GM19467 (cell line): ENCODE results near the gene CTNNA3.
"Not testable (repeated sequence)": the region's sequence is repeated elsewhere in the genome, so short reads cannot be mapped to it uniquely, and the experiment has no call there.

Experiments
- ATAC-seq: cut with Tn5 transposase; IDR thresholded peaks from one replicate; pipeline ENCODE4 v1.9.1; 2021; ENCODE audit warnings: mild to moderate bottlenecking, moderate library complexity; ENCODE audit not compliant: unreplicated experiment

The CTNNA3 gene

DNA sequence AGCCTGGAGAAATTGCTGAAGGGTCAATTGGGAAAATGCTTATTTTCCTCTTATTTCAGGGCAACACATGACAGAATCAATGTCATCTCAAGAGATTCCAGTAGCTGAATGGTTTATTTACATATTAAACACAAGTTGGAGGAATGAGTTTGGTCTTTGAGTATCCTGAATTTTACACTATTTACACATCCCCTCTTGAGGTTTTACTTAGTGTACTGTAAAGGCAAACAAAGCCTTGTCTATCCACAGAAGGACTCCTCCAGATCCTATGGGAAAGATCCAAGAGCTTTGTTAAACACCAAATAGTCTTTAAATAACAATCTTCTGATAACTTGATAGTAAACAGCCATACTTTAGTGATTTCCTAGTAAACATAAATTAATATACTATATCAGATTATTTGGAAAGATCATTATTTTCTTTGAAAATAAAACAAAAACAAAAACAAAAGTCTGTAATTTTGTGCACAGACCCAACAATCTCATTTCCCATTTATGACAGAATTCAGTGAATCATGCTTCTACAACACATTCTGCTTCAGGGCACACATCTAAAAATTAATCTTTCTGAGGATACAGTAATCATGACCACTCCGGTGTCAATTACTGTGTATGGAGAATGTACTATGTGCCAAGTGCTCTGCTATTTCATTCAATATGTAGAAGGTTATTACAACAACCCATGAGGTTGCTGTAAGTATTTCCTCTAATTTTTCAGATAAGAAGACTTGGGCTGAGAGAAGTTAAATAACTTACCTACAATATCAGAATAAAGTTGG, 1345.2 kb downstream of the CTNNA3 start:
- no peak for ATAC-seq

DNA sequence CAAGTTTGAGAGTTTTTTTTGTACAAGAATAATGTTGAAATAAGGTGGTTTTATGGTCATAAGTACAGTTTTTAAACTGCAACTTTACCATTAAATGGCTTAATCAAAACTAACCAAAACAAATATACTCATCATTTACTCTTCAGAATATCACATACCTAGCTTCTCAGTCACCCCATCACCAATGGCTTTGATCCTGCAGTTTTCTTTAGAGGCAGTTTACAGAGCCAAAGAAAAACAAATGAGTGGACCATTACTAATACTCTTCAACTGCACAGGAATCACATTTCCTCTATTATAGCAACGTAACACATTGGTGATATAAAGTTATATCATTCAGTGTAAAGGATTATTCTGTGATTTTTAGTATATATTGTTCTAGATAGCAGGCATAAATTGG, 1346.3 kb downstream of the CTNNA3 start:
- ATAC-seq = no peak

DNA sequence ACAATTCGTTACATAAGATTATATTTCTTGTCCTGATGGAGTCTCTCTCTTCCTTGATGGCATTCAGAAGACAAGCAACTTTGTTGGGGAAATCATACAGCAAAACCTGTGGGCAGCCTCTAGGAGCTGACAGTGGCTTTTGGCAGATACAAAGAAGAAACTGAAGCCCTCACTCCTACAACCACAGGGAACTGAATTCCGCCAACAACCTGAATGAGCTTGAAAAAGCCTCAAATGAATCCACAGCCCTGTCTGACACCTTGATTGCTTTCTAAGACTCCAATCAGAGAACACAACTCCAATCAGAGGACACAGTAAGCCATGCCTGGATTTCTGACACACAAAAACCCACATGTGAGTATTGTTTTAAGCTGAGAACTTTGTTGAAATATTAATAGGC, 1346.9 kb downstream of the CTNNA3 start:
- ATAC-seq = no peak

DNA sequence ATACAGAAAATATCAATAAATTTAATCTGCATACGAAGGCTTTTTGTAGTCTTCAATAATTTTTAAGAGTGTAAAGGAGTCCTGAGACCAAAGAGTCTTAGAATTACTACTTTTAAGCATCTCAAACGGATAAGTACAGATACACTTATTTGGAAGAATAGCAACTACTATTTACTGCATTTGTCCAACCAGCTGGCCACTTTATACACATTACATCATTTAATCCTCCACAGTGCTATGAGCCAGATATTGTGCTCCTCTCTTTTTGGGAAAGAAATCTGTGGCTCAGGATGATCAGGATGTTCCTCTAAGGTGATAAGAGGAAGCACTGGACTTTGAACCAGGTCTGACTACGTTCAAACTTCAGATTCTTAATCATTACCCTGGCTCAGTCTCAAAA, 1358.8 kb downstream of the CTNNA3 start:
- ATAC-seq = no peak

DNA sequence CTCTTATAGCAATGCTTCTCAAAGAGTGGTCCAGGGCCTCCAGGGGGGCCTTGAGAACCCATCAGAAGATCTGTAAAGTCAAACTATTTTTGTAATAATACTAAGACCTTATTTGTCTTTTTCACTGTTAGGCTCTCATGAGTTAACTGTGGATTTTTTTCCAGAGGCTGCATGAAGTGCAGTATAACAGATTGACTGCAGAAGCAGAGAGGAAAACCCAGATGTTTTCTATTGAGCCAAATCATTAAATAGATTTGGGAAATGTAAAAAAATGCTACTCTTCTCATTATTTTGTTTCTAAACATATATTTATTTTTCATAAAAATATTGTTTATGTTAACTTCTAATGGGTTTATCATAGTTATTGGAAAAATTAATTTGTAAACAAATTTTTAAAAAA, 1359.2 kb downstream of the CTNNA3 start:
- ATAC-seq = no peak

DNA sequence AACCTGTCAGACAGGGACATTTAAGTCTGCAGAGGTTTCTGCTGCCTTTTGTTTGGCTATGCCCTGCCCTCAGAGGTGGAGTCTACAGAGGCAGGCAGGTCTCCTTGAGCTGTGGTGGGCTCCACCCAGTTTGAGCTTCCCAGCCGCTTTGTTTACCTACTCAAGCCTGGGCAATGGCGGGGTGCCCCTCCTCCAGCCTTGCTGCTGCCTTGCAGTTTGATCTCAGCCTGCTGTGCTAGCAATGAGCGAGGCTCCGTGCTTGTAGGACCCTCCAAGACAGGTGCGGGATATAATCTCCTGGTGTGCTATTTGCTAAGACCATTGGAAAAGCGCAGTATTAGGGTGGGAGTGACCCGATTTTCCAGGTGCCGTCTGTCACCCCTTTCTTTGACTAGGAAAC, 1360.2 kb downstream of the CTNNA3 start:
- not testable (repeated sequence) for ATAC-seq

DNA sequence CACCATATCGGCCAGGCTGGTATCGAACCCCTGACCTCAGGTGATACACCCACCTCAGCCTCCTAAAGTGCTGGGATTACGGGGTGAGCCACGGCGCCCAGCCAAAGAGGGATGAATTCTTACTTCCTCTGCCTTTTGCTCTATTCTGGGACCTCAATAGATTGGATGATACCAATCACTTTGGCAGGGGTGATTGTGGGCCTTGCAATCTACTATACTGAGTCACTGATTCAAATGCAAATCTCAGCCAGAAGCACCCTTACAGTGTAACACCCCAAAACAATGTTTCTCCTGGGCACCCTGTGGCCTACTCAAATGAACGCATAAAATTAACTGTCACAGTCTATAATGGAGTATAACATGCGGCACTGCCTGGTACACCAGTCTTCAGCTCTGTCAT, 1366.8 kb downstream of the CTNNA3 start:
- ATAC-seq = no peak

DNA sequence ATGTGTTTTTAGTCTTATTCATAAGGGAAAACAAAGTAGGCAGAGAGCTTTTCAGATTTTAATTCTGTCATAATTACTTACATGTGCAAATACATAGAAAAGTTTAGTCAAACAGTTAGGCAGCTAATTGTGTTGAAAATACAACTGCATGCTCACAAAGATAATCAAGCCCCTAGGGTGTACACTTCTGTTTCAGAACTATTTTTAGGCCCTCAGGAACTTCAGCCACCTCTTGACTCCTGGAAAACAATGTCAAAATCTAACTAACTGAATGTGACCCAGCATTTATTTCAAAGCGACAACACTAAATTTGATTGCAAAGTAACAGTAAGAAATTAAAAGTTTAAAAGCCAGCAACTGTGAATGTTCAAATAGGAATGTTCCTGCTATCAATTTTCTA, 1369.1 kb downstream of the CTNNA3 start:
- ATAC-seq = no peak

DNA sequence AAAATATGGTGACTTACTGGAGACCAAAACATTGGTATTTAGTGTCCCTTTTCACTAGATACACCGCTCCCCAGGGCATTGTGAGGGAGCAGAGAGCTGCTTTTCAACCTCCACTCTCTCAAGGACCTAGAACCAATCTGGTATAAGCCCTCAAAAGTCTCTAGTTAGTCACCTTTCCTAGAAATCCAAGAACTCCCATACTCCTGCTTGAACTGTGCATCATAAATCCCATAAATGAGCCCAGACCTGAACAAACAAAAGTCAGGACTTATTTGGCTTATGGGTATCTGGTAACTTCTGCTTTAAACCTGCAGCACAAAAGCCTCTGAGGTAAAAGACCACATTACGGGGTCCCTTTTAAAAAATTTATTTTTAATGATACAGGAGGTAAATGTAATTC, 1373.2 kb downstream of the CTNNA3 start:
- no peak for ATAC-seq

DNA sequence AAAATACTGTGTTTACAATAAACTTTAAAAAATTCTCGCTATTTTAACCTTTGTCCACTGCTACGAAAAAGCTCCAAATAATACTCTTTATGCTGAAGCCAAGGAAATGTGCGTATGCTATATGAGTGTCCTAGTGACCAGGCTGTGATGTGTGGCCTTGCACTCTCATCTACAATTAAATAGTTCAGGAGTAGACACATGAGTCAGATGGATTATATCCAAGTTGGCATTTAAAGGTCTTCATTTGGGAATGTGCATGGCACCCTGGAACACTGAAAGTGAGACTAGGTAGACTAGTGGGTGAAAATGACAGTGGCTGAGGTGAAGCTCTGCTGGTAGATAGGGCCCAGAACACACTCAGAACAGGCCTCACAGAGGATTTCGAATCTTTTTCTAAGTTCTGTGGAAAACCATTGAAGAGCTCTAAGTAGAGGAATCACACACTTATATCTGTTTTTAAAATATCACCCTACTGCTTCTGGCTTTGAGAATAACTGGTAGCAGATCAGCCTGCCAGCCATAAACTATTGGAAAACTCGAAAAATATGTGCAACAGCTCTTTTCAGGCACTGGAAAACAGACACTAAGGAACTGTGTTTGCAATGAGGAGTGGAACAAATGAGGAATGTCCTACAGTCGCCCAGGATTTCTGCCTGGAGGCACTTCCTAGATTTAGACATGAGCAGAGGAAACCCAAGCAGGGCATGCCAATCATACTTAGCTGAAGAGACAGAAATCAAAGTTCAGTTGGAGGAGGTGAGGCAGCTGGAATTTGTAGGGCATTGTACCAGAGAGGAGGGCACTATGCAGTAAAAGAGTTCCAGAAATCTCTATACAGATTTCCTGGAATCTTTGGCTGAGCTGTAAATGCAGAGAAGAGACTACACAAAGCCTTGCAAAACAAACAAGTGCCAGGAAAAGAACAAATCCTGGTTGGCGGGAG, 1374.0 kb downstream of the CTNNA3 start:
- ATAC-seq = no peak

DNA sequence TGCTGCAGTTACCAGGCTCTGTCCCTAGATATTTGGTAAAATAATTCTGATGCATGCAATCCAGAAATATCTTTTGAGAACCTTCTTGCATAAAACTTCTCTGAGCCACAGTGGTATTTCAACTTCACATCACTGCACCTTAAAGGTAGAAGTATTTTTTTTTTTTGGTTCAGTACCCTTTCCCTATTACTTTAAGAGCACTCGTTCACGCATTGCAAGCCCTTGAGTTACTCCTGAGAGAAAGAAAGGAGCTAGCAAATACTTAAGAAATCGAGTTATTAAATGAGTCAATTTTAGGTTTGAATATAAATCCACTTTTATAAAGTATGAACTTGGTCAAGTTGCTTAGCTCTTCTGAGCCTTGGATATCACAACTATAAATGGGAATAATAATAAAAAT, 1377.2 kb downstream of the CTNNA3 start:
- no peak for ATAC-seq

DNA sequence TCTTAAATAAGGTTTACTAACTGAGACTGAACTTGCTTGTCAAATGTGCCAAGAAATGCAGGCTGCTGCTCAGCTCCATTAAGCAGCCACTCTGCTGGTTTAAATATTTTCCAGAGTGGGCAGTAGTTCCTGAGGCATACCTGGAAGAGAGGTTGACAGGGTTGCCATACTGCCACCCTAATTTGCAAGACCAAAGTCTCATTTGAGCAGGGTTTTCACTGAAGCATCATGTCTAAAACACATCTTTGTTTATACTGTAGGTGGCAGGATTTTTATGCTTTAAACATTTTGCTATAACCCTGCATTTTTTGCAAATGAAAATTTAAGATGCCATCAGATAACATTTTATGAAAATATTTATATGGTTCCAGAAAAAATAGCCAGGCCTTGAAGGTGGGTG, 1388.2 kb downstream of the CTNNA3 start:
- no peak for ATAC-seq

DNA sequence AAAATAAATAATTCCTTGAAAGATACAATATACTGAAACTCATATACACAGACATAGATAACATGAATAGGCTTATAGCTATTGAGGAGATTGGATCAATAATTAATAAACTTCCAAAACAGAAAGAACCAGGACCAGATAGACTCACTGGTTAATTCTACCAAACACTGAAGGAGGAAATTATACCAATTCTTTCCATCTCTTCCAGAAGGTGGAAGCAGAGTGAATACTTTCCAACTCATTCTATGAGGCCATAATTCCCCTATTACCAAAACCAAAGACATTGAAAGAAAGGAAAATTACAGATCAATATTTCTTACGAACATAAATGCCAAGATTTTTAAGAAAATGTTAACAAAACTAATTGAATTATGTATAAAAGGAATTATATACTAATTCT, 1394.9 kb downstream of the CTNNA3 start:
- ATAC-seq = no peak

DNA sequence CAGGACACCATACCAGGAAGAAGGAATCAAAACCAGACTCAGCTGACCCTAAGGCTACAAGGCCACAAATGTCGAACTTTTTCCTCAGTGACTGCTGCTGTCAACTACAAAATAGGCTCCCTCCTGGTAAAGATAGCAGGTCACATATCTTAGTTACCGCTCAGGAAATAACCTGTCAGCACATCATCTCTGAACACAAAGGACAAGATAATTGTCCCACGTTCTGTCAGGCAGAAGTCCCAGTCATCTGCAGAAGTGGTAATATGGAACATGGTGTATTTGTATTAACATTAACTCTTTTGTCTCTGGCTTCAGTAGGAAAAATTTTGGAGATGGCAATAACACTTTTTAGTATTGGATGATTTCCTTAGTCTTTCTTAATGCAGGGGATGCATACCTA, 1400.4 kb downstream of the CTNNA3 start:
- ATAC-seq = no peak

DNA sequence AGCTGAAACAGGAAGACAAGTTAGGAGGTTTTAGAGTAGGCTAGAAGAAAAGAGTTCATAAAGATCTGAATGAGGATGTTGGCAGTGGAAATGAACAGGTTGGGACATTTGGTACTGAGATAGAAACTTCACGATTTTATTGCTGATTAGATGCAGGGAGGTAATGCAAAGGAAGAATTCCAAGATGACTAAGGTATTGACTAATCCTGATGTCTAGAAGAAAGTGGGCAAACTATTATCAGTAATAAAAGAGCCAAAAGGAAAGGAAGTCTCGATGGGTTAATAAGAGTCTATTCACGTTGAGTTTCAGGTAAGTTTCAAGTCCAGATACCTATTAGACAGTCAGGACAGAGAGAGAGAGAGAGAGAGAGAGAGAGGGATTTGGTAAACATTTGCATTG, 1401.5 kb downstream of the CTNNA3 start:
- no peak for ATAC-seq

DNA sequence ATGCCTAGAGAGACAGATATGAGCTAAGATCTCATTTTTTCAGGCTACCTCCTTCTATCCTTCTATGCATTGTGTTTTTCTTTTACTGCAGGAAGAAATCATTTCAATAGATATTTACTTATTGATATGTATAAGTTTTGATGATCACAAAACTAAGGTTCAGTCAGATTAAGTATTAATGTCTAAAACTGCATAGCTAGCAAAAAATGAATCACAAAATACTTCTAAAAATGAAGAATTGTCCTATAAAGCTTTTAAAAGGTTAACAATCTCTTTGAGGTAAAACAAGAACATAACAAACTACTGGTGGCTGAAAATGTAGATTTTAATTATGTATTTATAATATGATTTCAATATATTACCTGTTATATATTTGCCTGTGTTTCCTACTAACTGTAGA, 1403.1 kb downstream of the CTNNA3 start:
- ATAC-seq = no peak

DNA sequence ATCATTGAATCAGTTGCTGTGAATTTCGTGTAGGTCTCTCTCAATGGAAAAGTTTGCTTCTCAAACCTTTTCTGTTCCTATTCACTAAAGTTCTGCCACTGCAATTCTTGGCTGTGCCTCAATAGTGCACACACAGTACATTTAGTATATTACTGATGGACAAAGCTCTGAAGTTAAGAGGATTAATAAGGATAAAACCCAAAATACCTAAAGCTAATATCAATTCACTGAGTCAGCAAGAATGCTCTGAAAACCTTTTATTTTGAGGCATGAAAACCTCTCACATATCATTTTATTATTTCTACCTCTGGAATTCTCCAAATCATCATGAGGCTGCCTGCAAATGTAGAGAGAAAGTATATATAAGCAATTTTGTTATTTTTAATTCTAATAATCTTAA, 1403.5 kb downstream of the CTNNA3 start:
- no peak for ATAC-seq

DNA sequence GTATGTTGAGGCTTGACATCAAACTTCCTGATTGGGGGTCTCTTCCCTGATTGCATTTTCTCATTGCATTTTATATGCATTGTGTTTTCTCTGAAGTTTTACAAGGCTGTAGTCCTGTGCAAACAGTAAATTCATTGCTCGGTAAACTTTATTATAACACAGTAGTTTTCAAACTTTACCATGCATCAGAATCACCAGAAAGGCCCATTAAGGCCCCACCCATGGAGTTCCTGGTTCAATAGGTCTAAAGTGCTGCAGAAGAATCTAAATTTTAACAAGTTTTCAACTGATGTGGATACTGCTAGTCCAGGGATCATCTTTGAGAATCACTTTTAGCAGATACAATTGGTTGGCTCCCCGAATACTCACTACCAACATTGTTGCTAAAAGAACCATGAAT, 1404.9 kb downstream of the CTNNA3 start:
- no peak for ATAC-seq

DNA sequence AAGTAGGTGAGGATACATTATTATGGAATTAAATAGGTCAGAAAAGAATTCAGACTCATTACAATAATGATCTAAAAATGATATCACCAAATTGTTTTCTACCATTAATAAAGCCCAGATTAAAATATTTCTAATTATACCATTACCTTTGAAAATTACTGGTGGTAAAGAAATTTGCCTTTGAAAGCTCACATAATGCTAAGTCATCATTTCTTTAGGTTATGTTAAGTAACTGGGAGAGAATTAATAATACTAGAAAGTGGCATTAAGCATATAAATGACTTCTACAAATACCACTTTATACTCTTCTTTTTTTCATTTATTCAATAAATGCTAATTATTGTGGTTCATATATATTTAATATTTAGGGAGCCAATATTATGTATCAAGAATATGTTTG, 1411.4 kb downstream of the CTNNA3 start:
- no peak for ATAC-seq

DNA sequence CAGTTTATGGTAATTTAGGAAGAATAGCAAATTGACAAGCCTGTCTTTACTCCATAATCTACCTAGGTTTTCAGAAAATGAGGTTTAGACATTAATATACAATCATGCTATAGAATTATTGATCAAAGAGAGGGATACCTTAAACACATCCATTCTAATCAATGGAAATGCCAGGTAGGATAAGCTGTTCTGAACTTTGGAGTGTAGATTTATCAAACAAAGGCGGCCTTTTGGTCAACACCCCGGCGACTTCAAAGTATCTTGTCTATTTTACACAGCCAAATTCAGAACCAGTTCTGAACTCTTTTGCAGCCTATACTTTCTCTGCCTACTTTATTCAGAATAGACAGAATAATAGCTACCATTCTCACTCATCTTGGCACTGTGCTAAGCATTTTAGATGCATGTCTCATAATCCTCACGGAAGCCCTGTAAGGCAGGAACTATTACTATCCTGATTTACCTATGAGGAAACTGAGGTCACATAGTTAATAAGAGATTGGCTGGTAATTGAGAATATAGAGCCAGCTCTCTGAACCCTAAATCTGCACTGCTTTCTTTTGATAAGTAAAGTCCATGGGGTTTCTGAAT, 1412.0 kb downstream of the CTNNA3 start:
- no peak for ATAC-seq

DNA sequence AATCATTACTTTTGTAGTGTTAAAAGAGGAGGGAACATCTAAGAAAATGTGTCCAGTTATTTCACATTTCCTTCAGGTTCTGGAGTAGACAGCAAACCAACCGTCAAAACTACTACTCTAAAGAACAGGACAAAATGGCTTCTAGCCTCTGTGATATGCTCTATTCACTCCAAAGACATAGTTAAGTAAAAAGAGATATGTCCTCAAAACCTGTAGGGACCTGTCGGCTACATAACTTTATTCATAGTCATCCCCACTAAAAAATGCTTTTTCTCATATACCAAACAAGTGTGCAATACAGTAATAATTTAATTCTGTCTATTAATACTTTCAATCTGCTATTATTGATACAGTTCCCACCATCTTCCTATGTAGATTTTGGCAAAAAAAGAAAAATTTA, 1412.9 kb downstream of the CTNNA3 start:
- no peak for ATAC-seq

DNA sequence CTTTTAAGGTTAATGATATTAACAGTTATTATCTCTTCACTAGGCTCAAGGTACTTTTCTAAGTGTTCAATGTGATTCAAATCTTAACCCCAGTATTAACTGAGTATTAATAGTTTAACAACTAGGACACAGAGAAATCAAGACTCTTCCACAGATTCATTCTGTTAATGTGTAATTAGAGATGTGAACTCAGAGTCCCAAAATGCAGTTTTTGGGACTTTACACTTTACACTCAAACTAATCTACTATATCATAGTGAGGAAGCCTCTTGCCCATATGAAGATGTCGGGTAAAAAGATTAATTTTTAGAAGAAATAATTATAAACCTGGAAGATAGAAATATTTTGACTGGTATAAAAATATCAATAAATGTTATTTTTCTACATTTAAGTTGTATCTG, 1414.7 kb downstream of the CTNNA3 start:
- no peak for ATAC-seq
